Non-pigmented ciliary epithelial cell (primary cell): ENCODE data around the gene METTL24.
A peak's percentile ranks its signal among the peaks of the same experiment; 100 is the strongest.

Experiments used
- DNase-seq: peaks from one replicate; pipeline ENCODE4 v3.0.0-alpha.2; 2010; ENCODE audit warnings: low read depth

The METTL24 gene, protein sequence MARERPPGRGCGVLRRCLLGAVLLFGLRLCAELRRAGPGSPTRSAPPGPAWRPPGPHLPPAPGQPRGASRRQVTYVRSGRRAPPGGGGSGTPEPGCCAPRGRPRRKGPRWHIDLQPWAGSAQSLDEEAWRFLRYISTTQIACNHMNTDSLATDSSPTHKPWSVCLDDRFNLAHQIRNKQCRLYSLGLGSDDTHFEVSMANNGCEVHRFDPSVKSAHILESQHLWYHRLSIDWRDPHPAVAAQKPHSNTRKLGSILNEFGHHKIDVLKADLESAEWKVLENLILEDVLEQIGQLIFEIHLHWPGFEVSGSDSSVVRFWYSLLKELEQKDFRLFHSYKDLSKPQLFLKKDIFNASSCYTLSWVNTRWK

DNA sequence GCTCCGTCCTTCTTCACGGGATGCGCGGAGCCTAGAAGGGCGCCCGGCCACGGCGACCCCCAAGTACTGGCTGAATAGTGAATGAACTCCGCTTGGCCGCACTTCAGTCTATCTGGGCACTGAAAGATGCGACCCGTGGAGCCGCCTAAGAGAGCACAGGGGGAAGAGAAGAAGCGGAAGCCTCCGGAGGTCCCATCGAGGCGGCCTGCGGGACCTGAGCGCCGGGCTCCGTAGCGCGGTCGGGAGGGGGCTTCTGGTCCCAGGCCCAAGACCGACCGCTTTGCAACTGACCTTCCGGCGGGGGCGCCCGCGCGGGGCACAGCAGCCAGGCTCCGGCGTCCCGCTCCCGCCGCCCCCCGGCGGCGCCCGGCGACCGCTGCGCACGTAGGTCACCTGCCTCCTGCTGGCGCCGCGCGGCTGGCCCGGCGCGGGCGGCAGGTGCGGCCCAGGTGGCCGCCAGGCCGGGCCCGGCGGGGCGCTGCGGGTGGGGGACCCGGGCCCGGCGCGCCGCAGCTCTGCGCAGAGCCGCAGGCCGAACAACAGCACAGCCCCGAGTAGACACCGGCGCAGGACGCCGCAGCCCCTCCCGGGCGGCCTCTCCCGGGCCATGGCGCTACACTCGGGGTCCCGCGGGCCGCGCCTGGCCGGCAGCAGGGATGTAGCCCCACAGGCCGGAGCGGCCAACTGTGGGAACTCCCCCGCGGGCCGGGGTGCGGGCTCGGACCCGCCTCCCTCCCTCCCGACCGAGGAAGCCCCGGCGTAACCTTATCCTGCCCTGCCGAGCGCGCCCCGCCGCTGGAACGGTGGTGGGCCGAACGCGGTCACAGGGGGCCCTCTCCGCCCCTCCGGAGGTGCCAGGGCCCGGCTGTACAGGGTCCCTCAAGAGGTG, at the start of gene METTL24:
Gene METTL24, minus strand, starts transcription at position 686 of the 889 bp plus-strand sequence. Its CDS starts 77 bp downstream, at position 609.
- DNase-seq: no peak

DNA sequence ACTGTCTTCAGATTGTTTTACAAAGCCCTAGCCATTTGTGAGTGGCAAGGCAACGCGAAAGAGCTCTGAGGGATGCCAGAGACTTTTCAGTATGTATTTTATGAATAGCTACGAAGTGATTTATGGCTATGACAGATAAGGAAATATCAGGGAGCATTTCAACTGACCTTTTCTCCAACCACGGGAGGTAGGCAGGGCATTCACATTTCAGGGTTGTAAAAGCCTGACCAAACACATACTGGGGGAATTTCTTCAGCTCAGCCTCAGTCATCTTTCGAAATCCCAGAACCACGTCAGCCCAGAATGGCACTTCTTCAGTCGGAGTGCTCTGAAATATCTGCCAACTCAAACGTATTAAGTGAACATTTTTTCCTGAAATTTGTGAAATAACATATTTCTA, 46.5 kb upstream of the METTL24 start:
- no peak for DNase-seq

DNA sequence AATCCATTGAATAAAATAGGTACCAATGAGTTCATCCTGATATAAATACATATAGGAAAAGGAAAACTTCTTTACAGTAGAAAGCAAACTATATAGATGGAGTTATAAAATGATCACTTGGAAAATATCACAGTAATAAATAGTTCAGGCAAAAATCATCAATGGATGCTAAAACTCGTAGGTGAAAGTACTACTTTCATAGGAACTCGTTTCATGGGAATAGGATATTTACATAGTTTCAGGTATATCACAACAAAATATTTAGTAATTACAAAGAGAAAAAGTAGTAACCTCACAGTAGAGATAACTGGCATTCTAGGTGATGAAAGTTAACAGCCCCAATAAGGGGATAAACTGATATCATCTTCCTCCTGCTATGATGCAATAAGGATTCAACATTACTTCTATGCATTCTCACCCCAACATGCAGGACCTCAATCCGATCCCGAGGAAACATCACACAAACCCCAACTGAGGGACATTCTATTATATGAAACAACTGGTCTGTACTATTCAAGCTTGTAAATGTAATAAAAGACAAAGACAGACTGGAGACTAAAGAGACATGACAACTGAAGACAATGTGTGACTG, 43.5 kb upstream of the METTL24 start:
- DNase-seq: no peak

DNA sequence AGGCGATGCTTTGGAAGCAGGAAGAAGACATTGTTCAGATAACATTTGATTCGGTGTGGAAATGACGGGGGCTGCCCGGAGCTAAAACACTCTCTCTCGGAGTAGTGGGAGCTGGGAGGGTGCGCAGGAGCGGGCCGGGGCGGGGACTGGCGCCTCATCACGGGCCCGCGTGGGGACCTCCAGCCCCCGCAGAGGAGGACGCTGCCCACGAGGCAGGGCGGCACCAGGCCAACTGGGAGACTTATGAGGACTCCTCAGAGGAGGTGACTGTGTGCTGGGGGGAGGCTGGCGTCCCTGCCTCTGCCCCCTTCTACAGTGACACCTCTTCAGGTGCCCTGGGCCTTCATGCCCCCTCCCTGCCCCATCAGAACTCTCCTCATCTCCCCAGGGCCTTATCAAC, 42.1 kb upstream of the METTL24 start:
- DNase-seq: no peak

DNA sequence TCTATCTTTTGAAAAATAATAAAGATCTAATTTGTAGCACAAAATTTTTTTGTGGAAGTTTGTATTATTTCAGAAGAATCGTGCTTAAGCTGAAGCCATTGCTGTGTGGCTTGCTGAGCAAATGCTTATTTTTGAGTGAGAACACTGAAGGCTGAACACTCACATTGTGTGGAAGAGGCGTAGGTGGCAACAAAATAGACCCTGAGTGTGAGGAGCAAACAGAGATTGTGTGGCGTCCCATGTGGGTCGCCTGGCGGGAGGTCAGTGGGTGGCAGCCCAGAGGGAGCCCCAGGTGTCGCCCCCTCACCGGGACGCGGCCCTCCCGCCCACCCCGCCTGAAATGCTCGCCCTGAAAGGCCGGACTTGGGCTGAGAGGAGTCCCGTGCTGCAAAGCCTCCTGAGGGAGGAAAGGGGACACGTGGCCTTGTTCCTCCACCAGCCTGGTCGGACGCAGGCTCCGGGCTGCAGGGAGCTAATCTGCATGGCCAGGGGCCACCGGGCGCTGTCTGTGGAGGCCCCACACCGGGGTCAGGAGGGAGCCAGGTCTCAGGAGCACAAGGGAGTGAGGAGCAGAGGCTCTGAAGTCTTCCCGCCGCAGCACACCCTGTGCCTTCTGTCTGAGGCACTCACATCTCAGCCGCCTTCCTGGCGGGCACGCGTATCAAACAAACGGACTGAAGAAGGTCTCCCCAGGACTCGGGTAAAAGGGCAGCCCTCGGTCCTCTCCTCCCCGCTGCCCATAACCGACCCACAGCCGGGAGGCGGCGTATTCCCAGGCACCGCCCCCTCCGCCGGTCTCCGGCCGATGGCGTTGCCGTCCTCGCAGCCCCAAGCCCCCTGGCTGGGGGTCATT, 41.3 kb upstream of the METTL24 start:
- no peak for DNase-seq

DNA sequence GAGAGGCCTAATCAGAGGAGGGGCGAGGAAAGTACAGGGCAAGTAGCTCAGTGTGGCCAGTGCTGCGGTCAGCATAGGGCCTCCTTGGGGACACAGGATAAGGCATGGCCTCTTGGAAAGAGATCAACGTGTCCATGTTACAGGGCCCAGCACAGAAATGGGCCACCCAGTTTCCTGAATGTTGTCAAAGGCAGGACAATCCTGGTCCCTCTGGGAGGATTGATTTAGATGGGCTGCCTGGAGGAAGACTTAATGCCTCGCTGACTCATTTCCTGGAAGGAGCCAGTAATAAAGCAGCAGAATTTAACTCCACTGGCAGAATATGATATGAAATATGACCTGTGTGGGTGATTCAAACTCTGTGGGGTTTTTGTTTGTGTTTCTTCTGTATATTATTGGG, 40.6 kb upstream of the METTL24 start:
- DNase-seq: peak; percentile 20

DNA sequence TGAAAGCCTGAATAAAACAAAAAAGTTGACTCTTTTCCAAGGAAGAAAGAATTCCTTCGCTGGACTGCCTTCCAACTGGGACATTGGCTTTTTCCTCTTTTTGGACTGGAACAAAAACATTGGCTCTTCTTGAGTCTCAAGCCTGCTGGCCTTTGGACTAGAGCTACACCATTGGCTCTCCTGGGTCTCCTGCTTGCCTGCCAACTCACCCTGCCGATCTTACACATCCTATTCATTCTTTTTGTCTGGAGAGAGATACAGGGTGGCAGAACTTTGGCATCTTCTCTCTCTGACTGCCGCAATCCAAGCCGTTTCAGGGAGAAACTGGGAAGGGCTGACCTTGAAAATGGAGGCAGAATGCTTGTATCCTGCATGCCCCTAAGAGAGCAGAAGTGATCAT, 37.1 kb upstream of the METTL24 start:
- no peak for DNase-seq

DNA sequence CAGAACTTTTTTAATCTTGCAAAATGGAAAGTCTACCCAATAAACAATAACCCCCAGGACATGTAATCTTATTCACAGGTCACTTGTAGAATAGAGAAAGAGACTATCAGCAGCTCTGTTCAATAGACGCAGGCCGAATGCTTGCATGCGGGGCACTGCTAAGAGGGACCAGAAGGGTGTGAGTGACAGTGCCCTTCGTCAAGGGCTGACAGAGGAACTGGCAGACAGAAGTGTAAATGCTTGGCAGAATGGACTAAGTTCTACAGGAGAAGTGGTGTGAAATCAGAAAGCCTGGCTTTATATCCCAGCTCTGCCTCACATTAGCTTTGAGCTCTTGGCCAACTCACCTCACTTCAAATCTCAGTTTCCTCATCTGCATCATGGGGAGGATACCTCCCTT, 36.3 kb upstream of the METTL24 start:
- no peak for DNase-seq

DNA sequence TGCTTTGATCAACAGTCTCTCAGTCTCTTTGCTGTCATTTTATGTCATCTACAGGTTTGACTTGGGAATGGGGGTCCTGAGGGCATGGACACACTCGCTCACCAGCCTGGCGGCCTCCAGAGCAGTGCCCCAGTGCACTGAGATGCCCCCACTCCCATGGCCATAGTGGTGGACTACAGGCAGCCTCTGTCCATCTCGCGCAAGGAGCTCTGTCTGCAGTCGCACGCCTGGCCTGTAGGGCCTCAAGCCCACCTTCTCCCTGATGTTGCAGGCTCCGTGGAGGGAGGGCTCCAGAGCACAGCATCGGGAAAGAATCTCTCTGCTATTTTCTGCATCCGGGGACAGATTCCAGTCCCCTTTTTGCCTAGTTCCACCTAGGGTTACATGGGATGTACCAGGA, 34.6 kb upstream of the METTL24 start:
- DNase-seq: no peak

DNA sequence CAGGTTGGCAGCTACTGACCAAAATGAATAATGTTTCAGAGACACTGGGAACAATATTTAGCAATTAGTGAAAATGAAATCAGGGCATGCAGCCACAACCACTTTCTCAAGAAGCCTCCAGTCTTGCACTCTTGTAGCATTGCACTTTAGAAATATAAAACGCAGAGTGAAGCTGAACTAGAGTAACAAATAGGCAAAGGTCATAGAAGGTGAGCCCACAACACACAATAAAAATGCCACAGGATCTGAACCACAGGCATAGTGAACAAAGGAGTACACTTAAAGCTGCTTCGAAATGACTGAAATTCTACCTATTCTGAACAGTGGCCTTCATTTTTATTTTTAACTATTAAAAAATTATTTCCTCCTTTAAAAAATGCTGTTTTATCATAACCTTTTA, 32.3 kb upstream of the METTL24 start:
- no peak for DNase-seq

DNA sequence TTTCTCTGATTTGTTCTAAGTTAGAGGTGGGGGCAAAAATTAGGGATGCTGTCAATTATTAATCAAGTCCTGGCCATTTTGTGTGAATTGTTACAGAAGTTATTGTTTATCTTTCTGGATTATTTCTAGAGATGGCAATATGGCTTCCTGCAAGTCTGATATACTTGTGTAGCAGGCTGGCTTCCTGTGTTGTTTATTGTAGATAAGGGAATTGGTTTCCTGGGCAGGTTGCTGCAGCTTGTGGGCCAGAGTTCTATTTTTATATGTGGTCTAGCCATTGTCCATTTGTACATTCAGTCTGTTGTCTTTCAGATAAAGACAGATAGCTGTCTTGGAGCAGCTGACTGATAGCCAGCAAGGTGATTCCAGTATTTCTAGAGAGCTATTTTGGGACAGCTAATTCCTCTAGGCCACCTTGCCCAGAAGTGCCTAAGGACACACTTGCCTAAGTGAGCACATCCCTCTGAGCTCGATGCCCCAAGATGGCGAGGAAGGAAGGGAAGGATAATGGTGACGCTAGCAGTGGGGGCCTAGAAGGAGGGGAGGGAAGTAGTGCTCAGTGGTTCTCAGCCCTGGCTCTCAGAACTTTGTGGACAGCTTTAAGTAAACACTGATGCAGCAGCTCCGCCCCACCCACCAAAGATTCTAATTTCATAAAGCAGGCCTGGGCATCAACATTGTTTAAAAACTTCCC, 31.7 kb upstream of the METTL24 start:
- no peak for DNase-seq

DNA sequence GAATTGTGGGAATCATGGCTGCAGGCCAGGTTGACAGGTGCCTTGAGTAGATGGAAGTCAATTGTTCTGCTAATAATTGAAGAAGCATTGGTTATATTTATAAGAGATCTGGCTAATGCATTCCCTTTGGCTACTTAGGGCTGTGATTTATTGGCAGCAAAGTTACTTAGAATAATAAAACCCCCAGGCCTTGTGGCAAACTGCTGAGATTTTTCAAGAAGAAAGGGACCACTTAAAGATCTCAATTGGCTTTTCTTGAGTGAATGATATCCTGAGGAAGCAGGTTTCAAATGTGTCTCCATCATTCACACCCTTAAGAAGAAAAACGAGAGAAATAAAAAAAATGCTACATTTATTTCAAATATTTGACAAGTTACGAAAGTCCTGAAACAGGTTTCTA, 29.8 kb upstream of the METTL24 start:
- no peak for DNase-seq

DNA sequence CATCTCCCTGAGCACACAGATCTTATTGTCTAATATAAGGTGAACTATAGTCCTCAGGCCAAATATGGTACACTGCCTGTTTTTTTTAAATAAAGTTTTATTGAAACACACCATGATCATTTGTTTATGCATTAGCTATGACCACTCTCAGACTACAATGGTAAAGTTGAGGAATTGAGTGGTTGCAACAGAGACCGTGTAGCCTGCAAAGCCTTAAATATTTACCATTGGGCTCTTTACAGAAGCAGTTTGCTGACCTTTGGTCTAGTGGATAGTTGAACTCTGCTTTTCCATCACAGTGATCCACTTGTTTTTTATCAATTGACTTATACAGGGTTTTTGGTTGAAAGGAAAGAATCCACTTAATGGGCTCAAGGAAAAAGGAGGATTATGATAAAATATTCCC, 27.3 kb upstream of the METTL24 start:
- DNase-seq: no peak

DNA sequence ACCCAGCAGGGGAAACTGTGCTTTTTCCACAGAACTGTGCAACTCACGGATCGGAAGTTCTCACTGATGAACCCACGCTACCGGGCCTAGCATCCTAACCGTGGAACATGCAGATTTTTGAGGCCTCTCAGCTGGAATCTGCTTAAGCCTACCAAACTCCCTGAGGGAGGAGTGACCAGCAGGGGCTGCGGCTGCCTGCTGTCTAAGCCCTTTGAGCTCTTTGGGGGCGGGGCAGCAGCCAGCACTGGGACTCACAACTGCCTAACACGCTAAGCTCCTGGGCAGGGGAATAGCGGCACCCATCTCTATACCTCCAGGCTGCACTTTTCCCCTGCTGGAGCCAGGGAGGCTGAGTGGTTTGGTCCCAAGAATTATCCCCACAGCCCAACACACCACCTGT, 20.4 kb upstream of the METTL24 start:
- no peak for DNase-seq

DNA sequence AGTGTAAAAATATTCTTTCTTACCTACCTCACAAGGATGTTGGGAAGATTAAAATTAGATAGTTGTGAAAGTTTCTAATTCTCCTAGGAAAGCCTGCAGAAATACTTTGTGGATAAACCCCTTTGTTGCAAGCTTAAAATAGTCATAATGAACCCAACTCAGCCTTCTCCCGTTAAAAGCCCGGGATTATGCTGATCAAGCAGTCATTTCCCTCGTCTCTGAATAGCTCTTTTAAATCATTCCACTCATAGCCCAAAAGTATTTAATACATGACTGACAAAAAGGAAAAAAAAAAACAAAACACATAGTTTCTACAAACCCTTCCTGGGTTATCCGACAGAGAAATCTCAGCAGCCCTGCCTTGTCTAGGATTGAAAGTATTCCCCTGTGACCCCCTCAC, 10.9 kb upstream of the METTL24 start:
- DNase-seq: no peak

DNA sequence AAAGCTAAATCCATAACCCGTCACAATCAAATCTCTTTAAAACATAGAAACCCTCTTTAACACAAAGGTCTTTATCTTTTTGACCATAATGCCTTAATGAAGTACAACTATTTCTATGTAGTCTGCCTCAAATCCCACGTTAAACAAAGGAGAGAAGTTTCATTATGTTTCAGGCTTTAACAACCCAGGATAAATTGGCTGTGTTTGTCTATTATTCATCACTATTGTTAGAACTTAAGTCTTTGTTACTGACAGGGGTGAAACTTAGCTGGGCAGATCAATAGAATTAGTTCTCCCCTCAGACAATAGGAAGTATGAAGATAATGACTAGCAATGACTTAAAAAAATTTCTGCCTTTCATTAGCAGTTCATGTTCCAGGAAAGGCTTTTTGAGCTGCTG, 10.1 kb upstream of the METTL24 start:
- DNase-seq: no peak

DNA sequence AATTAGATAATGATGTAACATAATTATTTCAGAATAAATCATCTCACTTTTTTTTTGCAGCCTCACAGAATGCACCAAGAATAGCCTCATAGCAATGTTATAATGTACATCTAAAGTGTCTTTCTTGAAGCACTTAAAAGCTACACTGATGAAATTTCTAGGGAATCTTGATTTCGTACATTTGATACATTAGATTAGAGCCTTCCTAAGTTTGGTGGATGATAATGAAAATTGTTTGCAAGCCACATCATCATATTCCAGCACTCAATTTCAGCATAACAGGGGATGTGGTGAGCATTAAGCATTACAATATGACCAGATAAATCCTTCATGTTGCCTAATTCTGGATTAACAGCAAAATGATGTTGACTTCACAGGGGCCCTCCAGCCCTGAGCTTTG, 9.7 kb upstream of the METTL24 start:
- DNase-seq: no peak

DNA sequence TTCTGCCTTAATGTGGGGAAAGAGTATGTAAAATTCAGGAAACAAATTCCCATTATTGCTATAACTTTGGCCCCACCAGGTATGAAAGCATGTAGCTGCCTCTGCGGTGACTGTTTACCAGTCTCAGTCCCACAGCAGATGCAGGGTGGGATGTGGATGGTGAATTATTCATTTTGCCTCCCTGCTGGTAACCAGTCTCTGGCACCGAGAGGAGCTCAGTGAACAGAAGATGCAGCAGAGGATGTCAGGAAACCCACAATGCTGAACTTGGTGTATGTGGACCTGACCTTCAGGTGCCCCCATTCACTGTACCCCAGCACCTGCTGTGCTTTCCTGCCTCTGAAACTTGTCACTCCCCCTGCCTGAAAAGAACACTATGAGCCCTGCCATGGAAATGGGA, 8.8 kb upstream of the METTL24 start:
- no peak for DNase-seq

DNA sequence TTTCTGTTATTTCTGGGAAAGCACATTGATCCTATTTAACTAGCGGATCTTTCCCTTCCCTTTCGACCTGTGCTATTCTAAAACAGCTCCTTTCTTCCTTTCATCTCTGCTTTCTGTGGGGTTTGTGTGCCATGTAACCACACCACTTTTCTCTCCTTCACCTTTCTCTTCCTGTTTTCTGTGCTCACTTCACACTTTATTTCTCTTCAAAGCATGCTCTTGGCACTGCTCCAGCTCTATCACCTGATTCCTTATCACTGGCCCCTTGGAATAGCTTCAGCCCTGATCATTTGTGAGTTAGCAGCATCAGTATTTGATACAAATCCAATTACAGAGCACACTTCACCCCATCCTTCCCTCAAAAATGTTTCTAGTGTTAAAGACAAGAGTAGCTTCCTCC, 8.1 kb upstream of the METTL24 start:
- DNase-seq: no peak

DNA sequence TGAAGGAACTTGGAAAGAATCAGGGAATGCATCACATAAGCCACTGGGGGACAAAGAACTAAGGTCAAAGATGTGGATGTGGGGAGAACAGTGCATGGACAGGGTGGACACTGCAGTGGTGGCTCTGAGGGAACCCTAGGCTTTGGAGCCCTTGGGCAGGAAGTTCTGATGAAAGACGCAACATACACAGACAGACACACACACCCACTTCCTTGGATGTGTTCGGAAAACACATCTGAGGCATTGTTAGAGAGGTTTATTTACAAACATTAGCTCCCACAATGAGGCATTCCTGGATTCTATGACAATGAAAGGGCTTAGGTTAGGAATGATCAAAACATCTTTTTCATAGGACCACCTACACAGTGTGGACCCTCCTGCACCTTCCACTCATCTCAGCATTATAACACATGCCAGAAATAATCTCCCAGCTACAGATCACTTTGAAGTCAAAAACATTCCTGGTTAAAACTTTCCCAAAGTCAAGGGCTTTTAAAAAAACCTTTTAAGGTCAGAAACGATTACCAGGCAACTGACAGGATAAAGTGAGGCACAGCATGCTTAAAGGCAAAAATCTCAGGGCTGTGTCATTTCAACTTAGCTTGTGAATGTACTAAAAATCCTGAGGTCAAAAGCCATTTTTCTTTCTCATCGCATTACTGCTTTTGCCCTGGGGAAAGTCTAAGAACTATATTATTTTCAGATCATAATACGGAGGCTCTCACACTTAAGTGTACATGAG, 6.4 kb upstream of the METTL24 start:
- DNase-seq: no peak

DNA sequence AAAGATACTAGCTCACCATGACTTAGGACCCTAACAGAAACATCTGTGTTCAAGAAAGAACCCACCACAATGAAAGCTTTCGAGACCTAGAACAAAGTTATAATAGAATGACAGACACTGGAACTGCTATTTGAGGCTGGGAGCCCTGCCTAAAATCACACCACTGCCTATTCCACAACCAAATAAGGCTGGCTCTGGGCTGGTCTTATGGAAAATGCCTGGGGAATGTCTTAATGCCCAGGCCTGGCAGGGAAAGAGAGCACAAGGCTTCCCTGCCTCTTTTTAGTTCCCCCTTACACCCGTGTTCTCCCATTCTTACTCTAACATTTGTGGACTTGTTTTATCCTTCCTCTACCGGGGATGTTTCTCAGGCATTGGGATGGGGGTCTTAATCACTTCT, 5.6 kb upstream of the METTL24 start:
- DNase-seq: no peak
